Measurements from ENCODE around the gene LRRC66.

The LRRC66 gene

GRCh38 chr4:51995647-51996220, 24.4 kb downstream of the LRRC66 start:
- H3K4me3 ChIP-seq (ENCODE audit: low read depth, low read length) = no peak overlapping the region
- in situ Hi-C loops (cut with HindIII; ENCODE audit: low sequenced_read_pairs) = no loop called here
- no peak for TF ChIP-seq CTCF (IDR thresholded peaks at IDR 0.05; ENCODE audit: low read depth, low read length, missing control alignments)
- DNase-seq (ENCODE audit: low read depth) = no peak

- in situ Hi-C loops (cut with HindIII; ENCODE audit: low sequenced_read_pairs) = no loop called here
- H3K4me3 ChIP-seq (ENCODE audit: low read depth, low read length) = no peak overlapping the region
- DNase-seq (ENCODE audit: low read depth) = no peak
- TF ChIP-seq CTCF (IDR thresholded peaks at IDR 0.05; ENCODE audit: low read depth, low read length, missing control alignments) = no peak
Measured at GRCh38 chr4:51965862-51966261, 54.3 kb downstream of the LRRC66 start.

- no peak for DNase-seq (ENCODE audit: low read depth)
- no peak overlapping the region for H3K4me3 ChIP-seq (ENCODE audit: low read depth, low read length)
- in situ Hi-C loops (cut with HindIII; ENCODE audit: low sequenced_read_pairs) = no loop called here
- no peak for TF ChIP-seq CTCF (IDR thresholded peaks at IDR 0.05; ENCODE audit: low read depth, low read length, missing control alignments)
Measured at GRCh38 chr4:51963841-51964517, 56.2 kb downstream of the LRRC66 start.

GRCh38 chr4:51960486-51960885, 59.7 kb downstream of the LRRC66 start:
- in situ Hi-C loops (cut with HindIII; ENCODE audit: low sequenced_read_pairs) = no loop called here
- TF ChIP-seq CTCF (IDR thresholded peaks at IDR 0.05; ENCODE audit: low read depth, low read length, missing control alignments) = no peak
- no peak overlapping the region for H3K4me3 ChIP-seq (ENCODE audit: low read depth, low read length)
- DNase-seq (ENCODE audit: low read depth) = no peak

GRCh38 chr4:51958199-51958968, 61.8 kb downstream of the LRRC66 start:
- H3K4me3 ChIP-seq (ENCODE audit: low read depth, low read length) = no peak overlapping the region
- no peak for DNase-seq (ENCODE audit: low read depth)
- TF ChIP-seq CTCF (IDR thresholded peaks at IDR 0.05; ENCODE audit: low read depth, low read length, missing control alignments) = no peak
- in situ Hi-C loops (cut with HindIII; ENCODE audit: low sequenced_read_pairs) = no loop called here

Measured in astrocyte of the cerebellum (primary cell).